Pancreas (tissue), 10 donors: ENCODE measurements around the gene PNPLA8. TPM values are rescaled to one million over a fixed set of nuclear protein-coding genes. Genes with fewer than 3 reads are reported as not detected.

Experiments used
- ATAC-seq, 4 donors: fragments of 200-7000 bp; cut with Tn5 transposase; one replicate each; pipeline versions ENCODE4 v1.8.0 to v1.9.1; 2020; ENCODE audit warnings: mild to moderate bottlenecking in 4 of 4, moderate library complexity in 4 of 4
- DNase-seq, 6 donors: peaks; one replicate each; pipeline ENCODE4 v3.0.0-alpha.2; 2020
- FAIRE-seq: peaks from 2 replicates; lab custom pipeline; 2012; peaks lifted over from hg19 to GRCh38; lab: Jason Lieb, UNC
- H3K27ac ChIP-seq, 4 donors: fragments of 200-600 bp; sonication (generic); 1 replicate in 3 of 4; 2 replicates in 1 of 4; pipeline versions ENCODE4 v1.5.0 to v1.8.0; 2020
- H3K27me3 ChIP-seq, 4 donors: fragments of 200-600 bp; one replicate each; pipeline ENCODE4 v1.8.0; 2021
- H3K36me3 ChIP-seq, 3 donors: fragments of 200-600 bp; sonication (generic) in 1 of 3; one replicate each; pipeline versions ENCODE4 v1.5.0 to v1.8.0; 2020 to 2021
- H3K4me1 ChIP-seq, 3 donors: fragments of 200-600 bp; one replicate each; pipeline ENCODE4 v1.8.0; 2021
- H3K4me3 ChIP-seq, 4 donors: fragments of 200-600 bp; sonication (generic) in 2 of 4; one replicate each; pipeline versions ENCODE4 v1.5.0 to v1.8.0; 2020 to 2021
- H3K9me3 ChIP-seq, 4 donors: fragments of 200-600 bp; one replicate each; pipeline ENCODE4 v1.8.0; 2021
- CTCF ChIP-seq, 4 donors: fragments of 200-600 bp; sonication (generic) in 3 of 4; IDR thresholded peaks; one replicate each; pipeline versions ENCODE4 v1.5.0 to v1.8.0; 2021; ENCODE audit warnings: antibody characterized with exemption in 4 of 4
- WGBS, 2 donors: extraction: QIAGEN DNeasy Blood & Tissue Kit; methylation state at CpG; one replicate each; pipeline ENCODE4 v1.1.7; 2013; 5-methylcytosine and 5-hydroxymethylcytosine counted together
- intact Hi-C, 3 donors: fragments of 100-400 bp; cut with DNase I; formaldehyde crosslinking; loops; one replicate each; pipeline versions ENCODE4 v1.11.1 to v1.14.2; 2022
- polyA plus RNA-seq, 2 donors: library from polyadenylated mRNA; stranded (reverse); fragments of 200-250 nt; gene quantifications; one replicate each; pipeline ENCODE4 v1.2.3, GENCODE V29; 2013
- total RNA-seq, 6 donors: library from RNA; stranded (reverse); fragmentation: NEBNext Ultra II Directional in 4 of 6; extraction: Animal tissue kit (Norgen Biotek cat#: 25700) in 4 of 6; gene quantifications; one replicate each; pipeline versions ENCODE4 v1.2.1 to v1.2.4, GENCODE V29; 2021 to 2023
- donor health status: healthy with polysubstance abuse.
- donor health status: DM: no; HTN: no; CAD: no; lungs with moderate emphysema.
- donor health status: DM: no; HTN: no; CAD: no.
- donor health status: control.
- donor health status: control.
- donor health status: Bipolar disorder and iron deficiency.
- donor health status: DM: yes; HTN: yes; CAD: no.
- donor health status: DM: no; HTN: no; CAD: no.
- donor health status: DM: no; HTN: no; CAD: no.
- donor health status: DM: yes; HTN: yes; CAD: no.

Gene PNPLA8
- total and polyA plus RNA-seq, 8 donors = 5.2 to 13.4 (median 10.1) TPM

- DNase-seq = no peak
- no peak overlapping the region for H3K4me3 ChIP-seq
- H3K27ac ChIP-seq = no peak overlapping the region
- FAIRE-seq = no peak
- WGBS, 2 donors = 68 to 78% methylated on average over 4 of the region's 4 CpGs
- no peak for TF ChIP-seq CTCF (IDR thresholded peaks at IDR 0.05)
- no peaks in the 10 kb centered on the region for H3K36me3 ChIP-seq
- no peaks in the 10 kb centered on the region for H3K27me3 ChIP-seq
- H3K9me3 ChIP-seq = no peaks in the 10 kb centered on the region
- peaks cover 3 to 30% (median 7%) of the 10 kb centered on the region in 3 donors for H3K4me1 ChIP-seq
- intact Hi-C loops = no loop called here
- no peak for ATAC-seq
Measured at GRCh38 chr7:108453320-108453719, 72.6 kb downstream of the PNPLA8 start.

- Histone ChIP-seq H3K27ac (no peak overlapping the region), H3K27me3 (no peaks in the 10 kb centered on the region), H3K4me1 (peaks cover 3 to 30% (median 8%) of the 10 kb centered on the region in 3 donors), H3K4me3 (no peak overlapping the region), H3K36me3 (no peaks in the 10 kb centered on the region), H3K9me3 (no peaks in the 10 kb centered on the region)
- FAIRE-seq (no peak), ATAC-seq (no peak), DNase-seq (no peak)
- 34 to 57% methylated on average over 2 of the region's 2 CpGs for WGBS, 2 donors
- intact Hi-C loops = no loop called here
- TF ChIP-seq CTCF (IDR thresholded peaks at IDR 0.05) = peak in 3 of 4 donors; percentile 21 to 45 (median 39)
Measured at GRCh38 chr7:108452707-108453106, 73.2 kb downstream of the PNPLA8 start.

GRCh38 chr7:108451296-108451848 lies 74.6 kb downstream of the PNPLA8 start:
- H3K9me3 ChIP-seq = no peaks in the 10 kb centered on the region
- ATAC-seq (no peak), FAIRE-seq (no peak), DNase-seq (no peak)
- intact Hi-C loops = no loop called here
- H3K4me3 ChIP-seq = no peak overlapping the region
- H3K36me3 ChIP-seq = no peaks in the 10 kb centered on the region
- H3K4me1 ChIP-seq = peaks cover 3 to 30% (median 11%) of the 10 kb centered on the region in 3 donors
- no peak for TF ChIP-seq CTCF (IDR thresholded peaks at IDR 0.05)
- no peak overlapping the region for H3K27ac ChIP-seq
- WGBS, 2 donors = 89 to 96% methylated on average over 2 of the region's 2 CpGs
- H3K27me3 ChIP-seq = no peaks in the 10 kb centered on the region

- Histone ChIP-seq H3K9me3 (no peaks in the 10 kb centered on the region), H3K27ac (no peak overlapping the region), H3K4me1 (peaks cover 3 to 30% (median 11%) of the 10 kb centered on the region in 3 donors), H3K36me3 (no peaks in the 10 kb centered on the region), H3K4me3 (no peak overlapping the region), H3K27me3 (no peaks in the 10 kb centered on the region)
- FAIRE-seq (no peak), ATAC-seq (no peak), DNase-seq (no peak)
- no peak for TF ChIP-seq CTCF (IDR thresholded peaks at IDR 0.05)
- 84 to 95% methylated on average over 1 of the region's 1 CpG for WGBS, 2 donors
- intact Hi-C loops = no loop called here
Measured at GRCh38 chr7:108450160-108450559, 75.8 kb downstream of the PNPLA8 start.

GRCh38 chr7:108449521-108449920 lies 76.4 kb downstream of the PNPLA8 start:
- intact Hi-C loops = no loop called here
- DNase-seq = no peak
- Histone ChIP-seq H3K36me3 (no peaks in the 10 kb centered on the region), H3K4me3 (no peak overlapping the region), H3K9me3 (no peaks in the 10 kb centered on the region), H3K27me3 (no peaks in the 10 kb centered on the region), H3K4me1 (peaks cover 3 to 30% (median 11%) of the 10 kb centered on the region in 3 donors), H3K27ac (no peak overlapping the region)
- no peak for FAIRE-seq
- no peak for ATAC-seq
- no peak for TF ChIP-seq CTCF (IDR thresholded peaks at IDR 0.05)
